Body of pancreas (tissue), 4 donors: ENCODE measurements around the gene FCN3.

Experiments
- POLR2A ChIP-seq, 3 donors: fragments of 450-650 bp; IDR thresholded peaks; one replicate each; pipeline ENCODE4 v1.6.1; 2016; ENCODE audit warnings: antibody characterized with exemption in 3 of 3, mild to moderate bottlenecking in 2 of 3
- TF ChIP-seq, protein P1 (sequence below), 7 experiments: fragments of 450-650 bp in 4 of 7; fragments of 200-600 bp in 3 of 7; sonication (generic) in 3 of 7; IDR thresholded peaks; one replicate each; pipeline ENCODE4 v1.5.1; 2016 to 2019; ENCODE audit warnings: antibody characterized with exemption in 7 of 7

DNA sequence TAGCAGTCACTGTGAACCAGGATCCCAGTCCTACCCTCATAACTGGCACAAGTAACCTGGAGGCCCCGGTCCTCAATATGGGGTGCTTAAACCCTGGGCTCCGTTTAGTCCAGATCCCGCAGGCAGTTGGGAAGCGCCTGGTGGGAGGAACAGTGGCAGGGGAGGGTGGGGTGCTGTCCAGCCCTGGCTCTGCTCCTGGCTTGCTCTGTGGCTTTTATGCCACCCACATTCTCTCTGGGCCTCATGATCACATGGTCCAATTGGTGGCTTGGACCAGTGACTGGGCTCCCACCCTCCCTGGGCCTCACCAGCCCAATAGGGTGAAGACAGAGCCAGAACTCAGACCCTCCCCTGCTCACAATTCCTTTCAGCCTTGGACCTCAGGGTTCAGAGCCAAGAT lies 5.6 kb upstream of the FCN3 start:
- TF ChIP-seq POLR2A (IDR thresholded peaks at IDR 0.05): no peak
- TF ChIP-seq, protein P1, sequence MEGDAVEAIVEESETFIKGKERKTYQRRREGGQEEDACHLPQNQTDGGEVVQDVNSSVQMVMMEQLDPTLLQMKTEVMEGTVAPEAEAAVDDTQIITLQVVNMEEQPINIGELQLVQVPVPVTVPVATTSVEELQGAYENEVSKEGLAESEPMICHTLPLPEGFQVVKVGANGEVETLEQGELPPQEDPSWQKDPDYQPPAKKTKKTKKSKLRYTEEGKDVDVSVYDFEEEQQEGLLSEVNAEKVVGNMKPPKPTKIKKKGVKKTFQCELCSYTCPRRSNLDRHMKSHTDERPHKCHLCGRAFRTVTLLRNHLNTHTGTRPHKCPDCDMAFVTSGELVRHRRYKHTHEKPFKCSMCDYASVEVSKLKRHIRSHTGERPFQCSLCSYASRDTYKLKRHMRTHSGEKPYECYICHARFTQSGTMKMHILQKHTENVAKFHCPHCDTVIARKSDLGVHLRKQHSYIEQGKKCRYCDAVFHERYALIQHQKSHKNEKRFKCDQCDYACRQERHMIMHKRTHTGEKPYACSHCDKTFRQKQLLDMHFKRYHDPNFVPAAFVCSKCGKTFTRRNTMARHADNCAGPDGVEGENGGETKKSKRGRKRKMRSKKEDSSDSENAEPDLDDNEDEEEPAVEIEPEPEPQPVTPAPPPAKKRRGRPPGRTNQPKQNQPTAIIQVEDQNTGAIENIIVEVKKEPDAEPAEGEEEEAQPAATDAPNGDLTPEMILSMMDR (IDR thresholded peaks at IDR 0.05): no peak
